GM12878 (cell line): ENCODE measurements around the gene ITGBL1. TPM values are rescaled to one million over a fixed set of nuclear protein-coding genes. Genes with fewer than 3 reads are reported as not detected.

Experiments used
- ATAC-seq: fragments of 200-7000 bp; cut with Tn5 transposase; 3 replicates; pipeline ENCODE4 v1.9.1; 2020; ENCODE audit warnings: mild to moderate bottlenecking, moderate library complexity
- BruUV-seq: library from RNA; stranded (reverse); fragments of 400-500 nt; replicated peaks from 2 replicates; lab custom pipeline; 2021; lab: Mats Ljungman, UMichigan
- CTCF ChIA-PET: fragments of 300-600 bp; sonication (Branson Sonifier 250); formaldehyde crosslinking; extraction: SDS; loops from one replicate; lab custom pipeline; 2021; ENCODE audit warnings: inconsistent platforms; lab: Yijun Ruan, JAX
- POLR2A ChIA-PET: fragments of 350-600 bp; formaldehyde crosslinking; extraction: SDS; loops from one replicate; lab custom pipeline; 2021; ENCODE audit warnings: inconsistent platforms; lab: Charles Lee
- RAD21 ChIA-PET: fragments of 300-600 bp; sonication (Branson Sonifier 250); formaldehyde crosslinking; loops from one replicate; lab custom pipeline; 2023; ENCODE audit warnings: antibody characterized with exemption; ENCODE audit not compliant: unreplicated experiment; lab: Charles Lee
- SMC1A ChIA-PET: fragments of 300-600 bp; sonication (Branson Sonifier 250); formaldehyde crosslinking; loops from one replicate; lab custom pipeline; 2023; ENCODE audit not compliant: unreplicated experiment, uncharacterized antibody; lab: Charles Lee
- DNase-seq: peaks from one replicate; pipeline ENCODE4 v3.0.0-alpha.2; 2011; ENCODE audit warnings: low read depth, low spot score
- FAIRE-seq: peaks from 3 replicates; lab custom pipeline; 2011; peaks lifted over from hg19 to GRCh38; lab: Jason Lieb, UNC
- H2AFZ ChIP-seq: 2 replicates; pipeline ENCODE4 v1.6.0; 2011; ENCODE audit warnings: low read depth, low read length, control low read depth; ENCODE audit not compliant: control insufficient read depth
- H3K27ac ChIP-seq: 2 replicates; pipeline ENCODE4 v1.5.1; 2011; ENCODE audit warnings: control low read depth; ENCODE audit not compliant: control insufficient read depth, insufficient read depth
- H3K27me3 ChIP-seq, 2 experiments: replicated peaks in 1 of 2; 2 replicates each; pipeline versions ENCODE4 v1.6.0 to v1.6.1; 2011; ENCODE audit warnings: low read length in 1 of 2; ENCODE audit not compliant: control insufficient read depth in 2 of 2, insufficient read depth in 2 of 2
- H3K36me3 ChIP-seq, 2 experiments: 2 replicates each; pipeline ENCODE4 v1.5.1; 2011; ENCODE audit warnings: low read length in 1 of 2; ENCODE audit not compliant: control insufficient read depth in 2 of 2, insufficient read depth in 2 of 2
- H3K4me1 ChIP-seq: 2 replicates; pipeline ENCODE4 v1.6.1; 2011; ENCODE audit warnings: mild to moderate bottlenecking, low read length, moderate library complexity, mixed read lengths; ENCODE audit not compliant: control insufficient read depth, insufficient read depth
- H3K4me2 ChIP-seq: 2 replicates; pipeline ENCODE4 v1.6.0; 2011; ENCODE audit warnings: control low read depth; ENCODE audit not compliant: control insufficient read depth, insufficient read depth
- H3K4me3 ChIP-seq: fragments of 200-600 bp; sonication (generic); 2 replicates; pipeline ENCODE4 v1.5.1; 2016
- H3K79me2 ChIP-seq: 2 replicates; pipeline ENCODE4 v1.6.0; 2011; ENCODE audit warnings: low read length; ENCODE audit not compliant: control insufficient read depth, insufficient read depth
- H3K9ac ChIP-seq: 2 replicates; pipeline ENCODE4 v1.8.0; 2011; ENCODE audit warnings: low read length, control low read depth, mixed read lengths; ENCODE audit not compliant: control insufficient read depth, insufficient read depth
- H3K9me3 ChIP-seq: replicated peaks from 3 replicates; pipeline ENCODE4 v1.5.1; 2011; ENCODE audit warnings: mild to moderate bottlenecking, low read length; ENCODE audit not compliant: control insufficient read depth, insufficient read depth
- H4K20me1 ChIP-seq: 2 replicates; pipeline ENCODE4 v1.6.0; 2011; ENCODE audit not compliant: control insufficient read depth, insufficient read depth
- ATF7 ChIP-seq: fragments of 450-650 bp; IDR thresholded peaks from 2 replicates; pipeline ENCODE4 v1.6.1; 2016; ENCODE audit warnings: low read depth, mild to moderate bottlenecking
- BMI1 ChIP-seq: fragments of 450-650 bp; IDR thresholded peaks from 2 replicates; pipeline ENCODE4 v1.6.1; 2016; ENCODE audit warnings: mild to moderate bottlenecking, moderate library complexity, borderline replicate concordance
- ELK1 ChIP-seq: IDR thresholded peaks from 2 replicates; pipeline ENCODE4 v1.6.1; 2012; ENCODE audit warnings: low read depth, low read length, improper control_type of control experiment
- EP300 ChIP-seq, 2 experiments: fragments of 150-350 bp in 1 of 2; IDR thresholded peaks; 2 replicates each; pipeline ENCODE4 v1.6.1; 2011 to 2012; ENCODE audit warnings: low read depth in 2 of 2, low read length in 2 of 2, borderline replicate concordance in 1 of 2, improper control_type of control experiment in 1 of 2, inconsistent platforms in 1 of 2; ENCODE audit not compliant: control insufficient read depth in 1 of 2
- MTA3 ChIP-seq: IDR thresholded peaks from 2 replicates; pipeline ENCODE4 v1.6.1; 2012; ENCODE audit warnings: low read length, inconsistent platforms, borderline replicate concordance
- MYB ChIP-seq: fragments of 150-350 bp; IDR thresholded peaks from 2 replicates; pipeline ENCODE4 v1.6.1; 2014; ENCODE audit warnings: mild to moderate bottlenecking, low read depth, low read length, borderline replicate concordance
- RB1 ChIP-seq: fragments of 450-650 bp; formaldehyde crosslinking; IDR thresholded peaks from 2 replicates; pipeline ENCODE4 v1.6.1; 2017; ENCODE audit warnings: mild to moderate bottlenecking, borderline replicate concordance
- RCOR1 ChIP-seq: conservative IDR thresholded peaks from 2 replicates; pipeline ENCODE4 v1.6.1; 2012; ENCODE audit warnings: low read depth, low read length, improper control_type of control experiment
- ZSCAN29 ChIP-seq: fragments of 450-650 bp; IDR thresholded peaks from 2 replicates; pipeline ENCODE4 v1.6.1; 2017; ENCODE audit warnings: mild to moderate bottlenecking, moderate library complexity
- WGBS: methylation state at CpG from one replicate; pipeline ENCODE4 v1.1.6; 2016; ENCODE audit warnings: low lambda C conversion rate; ENCODE audit not compliant: insufficient replicate concordance, insufficient coverage; ENCODE audit errors: missing lambda C conversion rate; 5-methylcytosine and 5-hydroxymethylcytosine counted together
- in situ Hi-C: fragments of 300-500 bp; cut with MboI; formaldehyde crosslinking; loops from 9 replicates; pipeline ENCODE4 v1.14.3; 2018; ENCODE audit warnings: mixed read lengths
- intact Hi-C: fragments of 100-400 bp; cut with micrococcal nuclease; formaldehyde crosslinking; loops from one replicate; pipeline ENCODE4 v1.14.2; 2022; ENCODE audit not compliant: unreplicated experiment
- polyA plus RNA-seq, 11 experiments: library from polyadenylated mRNA; depleted of rRNA in 4 of 11; unstranded in 6 of 11; stranded (reverse) in 5 of 11; fragments of >200 nt; fragmentation: Nextera tagmentation in 4 of 11; fragmentation: Illumina TruSeq in 1 of 11; extraction: Ambion mirVana in 4 of 11; extraction: Trizol in 1 of 11; gene quantifications; 1 replicate in 1 of 11; 2 replicates in 10 of 11; pipeline versions ENCODE4 v1.2.1 to v1.2.3, GENCODE V29; 2011 to 2016; ENCODE audit warnings: inconsistent platforms in 2 of 11, missing spikeins in 2 of 11, low read depth in 1 of 11
- total RNA-seq, 4 experiments: library from RNA; depleted of rRNA in 3 of 4; stranded (reverse); fragments of >200 nt in 3 of 4; fragmentation: Illumina TruSeq in 1 of 4; extraction: Trizol in 1 of 4; gene quantifications; 2 replicates each; pipeline versions ENCODE4 v1.2.1 to v1.2.3, GENCODE V29; 2013 to 2021

Gene ITGBL1
- total and polyA plus RNA-seq, 10 of the 15 experiments (the other 5 are each of a cell fraction or from before 2014, with no cell fraction given), result 0.17 to 2.8 (median 0.28) TPM; not detected in 3

DNA sequence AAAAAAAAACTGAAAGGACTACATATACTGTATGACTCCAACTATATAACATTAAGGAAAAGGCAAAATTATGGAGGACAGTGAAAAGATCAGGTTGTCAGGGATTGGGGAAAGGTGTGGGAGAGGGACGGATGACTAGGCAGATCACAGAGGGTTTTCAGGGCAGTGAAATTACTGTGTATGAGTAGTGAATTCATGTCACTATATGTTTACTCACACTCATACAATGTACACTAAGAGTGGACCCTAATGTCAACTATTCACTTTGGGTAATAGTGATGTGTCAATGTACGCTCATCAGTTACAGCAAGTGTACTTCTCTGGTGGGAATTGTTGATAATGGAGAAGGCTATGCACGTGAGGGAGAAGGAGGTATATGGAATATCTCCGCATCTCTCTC is 144.3 kb downstream of the ITGBL1 start:
- BruUV-seq, result no TSS peak

More for the DNA sequence above, 144.3 kb downstream of the ITGBL1 start:
- Histone ChIP-seq H3K27me3 (no peaks in the 10 kb centered on the region), H3K27ac (no peak overlapping the region), H3K4me3 (no peak overlapping the region), H3K9me3 (no peaks in the 10 kb centered on the region), H3K36me3 (no peaks in the 10 kb centered on the region), H4K20me1 (no peaks in the 10 kb centered on the region), H2AFZ (no peak overlapping the region), H3K4me1 (no peaks in the 10 kb centered on the region), H3K9ac (no peak overlapping the region), H3K4me2 (no peak overlapping the region)
- intact Hi-C loops (no loop called here), in situ Hi-C loops (no loop called here)
- ChIA-PET SMC1A (no interaction called here), RAD21 (no interaction called here), POLR2A (no interaction called here)
- no peak for DNase-seq
- no peak for ATAC-seq
- WGBS, result 27% methylated on average over 4 of the region's 4 CpGs
- no peak for FAIRE-seq
- TF ChIP-seq BMI1 (no peak), ELK1 (no peak), RCOR1 (no peak), MYB (no peak), ZSCAN29 (no peak), MTA3 (no peak), EP300 (IDR thresholded peaks at IDR 0.05; ENCODE audit: borderline replicate concordance in 1 of 2, control insufficient read depth in 1 of 2, low read depth in 2 of 2, low read length in 2 of 2) (no peak), ATF7 (no peak), RB1 (no peak)
- TF ChIP-seq, all 136 proteins: peak for 0
- CTCF ChIA-PET, result no interaction called here
- no peaks in the 10 kb centered on the region for H3K79me2 ChIP-seq
